Spleen (tissue), 7 donors: ENCODE results near the gene TMEM175.

Experiments
- POLR2A ChIP-seq, 3 donors: fragments of 450-650 bp; IDR thresholded peaks; one replicate each; pipeline ENCODE4 v1.5.1; 2017; ENCODE audit warnings: antibody characterized with exemption in 3 of 3, mild to moderate bottlenecking in 1 of 3
- TF ChIP-seq, protein P1 (sequence below), 11 experiments: fragments of 200-600 bp in 7 of 11; fragments of 450-650 bp in 4 of 11; sonication (generic) in 4 of 11; IDR thresholded peaks in 8 of 11; conservative IDR thresholded peaks in 3 of 11; 1 replicate in 7 of 11; 2 replicates in 4 of 11; pipeline versions ENCODE4 v1.4.0 to v1.8.0; 2016 to 2021; ENCODE audit warnings: antibody characterized with exemption in 11 of 11, inconsistent platforms in 4 of 11, mild to moderate bottlenecking in 1 of 11
- donor health status: DM: no; HTN: no; CAD: no; lungs with moderate emphysema.
- donor health status: DM: no; HTN: no; CAD: no.
- donor health status: DM: no; HTN: no; CAD: no.

DNA sequence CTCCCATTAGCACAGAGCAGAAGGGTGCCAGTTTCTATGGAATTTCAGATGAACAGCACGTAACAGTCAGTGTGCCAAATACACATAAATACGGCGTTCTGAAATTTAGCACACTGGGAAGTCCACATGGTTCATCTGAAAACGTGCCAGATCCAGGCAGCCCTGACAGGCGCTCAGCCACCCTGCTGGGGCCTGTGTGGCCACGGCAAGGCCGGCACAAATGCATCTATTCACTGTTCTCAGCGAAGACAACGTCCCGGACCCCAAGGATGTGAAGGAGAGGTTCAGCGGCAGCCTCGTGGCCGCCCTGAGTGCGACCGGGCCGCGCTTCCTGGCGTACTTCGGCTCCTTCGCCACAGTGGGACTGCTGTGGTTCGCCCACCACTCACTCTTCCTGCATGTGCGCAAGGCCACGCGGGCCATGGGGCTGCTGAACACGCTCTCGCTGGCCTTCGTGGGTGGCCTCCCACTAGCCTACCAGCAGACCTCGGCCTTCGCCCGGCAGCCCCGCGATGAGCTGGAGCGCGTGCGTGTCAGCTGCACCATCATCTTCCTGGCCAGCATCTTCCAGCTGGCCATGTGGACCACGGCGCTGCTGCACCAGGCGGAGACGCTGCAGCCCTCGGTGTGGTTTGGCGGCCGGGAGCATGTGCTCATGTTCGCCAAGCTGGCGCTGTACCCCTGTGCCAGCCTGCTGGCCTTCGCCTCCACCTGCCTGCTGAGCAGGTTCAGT, 25.5 kb downstream of the TMEM175 start:
- TF ChIP-seq, protein P1, sequence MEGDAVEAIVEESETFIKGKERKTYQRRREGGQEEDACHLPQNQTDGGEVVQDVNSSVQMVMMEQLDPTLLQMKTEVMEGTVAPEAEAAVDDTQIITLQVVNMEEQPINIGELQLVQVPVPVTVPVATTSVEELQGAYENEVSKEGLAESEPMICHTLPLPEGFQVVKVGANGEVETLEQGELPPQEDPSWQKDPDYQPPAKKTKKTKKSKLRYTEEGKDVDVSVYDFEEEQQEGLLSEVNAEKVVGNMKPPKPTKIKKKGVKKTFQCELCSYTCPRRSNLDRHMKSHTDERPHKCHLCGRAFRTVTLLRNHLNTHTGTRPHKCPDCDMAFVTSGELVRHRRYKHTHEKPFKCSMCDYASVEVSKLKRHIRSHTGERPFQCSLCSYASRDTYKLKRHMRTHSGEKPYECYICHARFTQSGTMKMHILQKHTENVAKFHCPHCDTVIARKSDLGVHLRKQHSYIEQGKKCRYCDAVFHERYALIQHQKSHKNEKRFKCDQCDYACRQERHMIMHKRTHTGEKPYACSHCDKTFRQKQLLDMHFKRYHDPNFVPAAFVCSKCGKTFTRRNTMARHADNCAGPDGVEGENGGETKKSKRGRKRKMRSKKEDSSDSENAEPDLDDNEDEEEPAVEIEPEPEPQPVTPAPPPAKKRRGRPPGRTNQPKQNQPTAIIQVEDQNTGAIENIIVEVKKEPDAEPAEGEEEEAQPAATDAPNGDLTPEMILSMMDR (IDR thresholded peaks at IDR 0.05 in 8 of 11, conservative IDR thresholded peaks at IDR 0.05 in 3 of 11): no peak
- no peak for TF ChIP-seq POLR2A (IDR thresholded peaks at IDR 0.05)
